ENCODE measurements around the gene ICAM3. TPM values are rescaled to one million over a fixed set of nuclear protein-coding genes. Genes with fewer than 3 reads are reported as not detected.

ICAM3 gene
- total and polyA plus RNA-seq, 2 of the 4 experiments (the other 2 are of a cell fraction) = 6.6 to 11.7 TPM

DNA sequence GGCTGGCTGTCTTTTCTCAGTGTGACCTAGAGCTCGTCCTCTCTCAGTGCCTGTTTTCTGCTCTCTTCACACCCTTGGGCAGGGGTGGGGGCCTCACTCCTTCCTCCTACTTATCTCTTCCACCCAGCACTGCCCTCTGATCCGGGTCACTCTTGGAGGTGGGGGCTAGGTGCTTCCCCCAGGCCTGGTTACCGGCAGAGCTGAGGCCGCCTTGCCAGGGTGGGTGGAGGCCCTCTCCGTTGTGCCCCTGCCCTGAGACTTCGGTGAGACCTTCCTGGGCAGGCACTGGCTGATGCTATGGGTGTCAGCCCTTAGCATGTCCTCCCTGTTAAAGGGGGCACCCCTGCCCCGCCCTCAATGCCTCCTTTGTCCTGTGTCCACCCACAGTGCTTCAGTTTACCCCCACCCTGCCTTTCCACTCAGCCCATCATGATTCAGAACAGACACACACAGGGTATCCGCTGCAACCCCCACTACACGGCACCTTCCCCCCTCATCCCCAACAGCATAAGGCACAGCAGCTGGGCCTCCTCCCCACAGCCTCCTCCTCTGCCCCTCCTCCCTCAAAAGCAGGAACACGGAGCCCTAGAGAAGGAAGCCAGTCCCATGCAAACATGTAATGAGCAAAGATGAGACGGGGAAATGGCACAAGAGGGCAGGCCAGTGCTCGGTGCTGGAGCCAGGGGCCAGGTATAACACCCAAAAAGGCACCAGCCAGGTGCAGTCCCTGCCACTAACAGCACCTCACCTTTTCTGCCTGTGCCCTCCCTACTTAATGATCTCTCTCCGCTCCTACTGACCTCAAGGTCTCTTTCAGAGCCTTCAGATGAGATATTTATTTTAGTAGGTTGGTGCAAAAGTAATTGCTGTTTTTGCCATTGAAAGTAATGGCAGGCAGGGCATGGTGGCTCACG, 39.6 kb downstream of the ICAM3 start (continued):
- TF ChIP-seq RCOR1 (IDR thresholded peaks at IDR 0.05; ENCODE audit: insufficient replicate concordance, low read length) (no peak), CHD1 (IDR thresholded peaks at IDR 0.05; ENCODE audit: low read depth, low read length) (no peak)

DNA sequence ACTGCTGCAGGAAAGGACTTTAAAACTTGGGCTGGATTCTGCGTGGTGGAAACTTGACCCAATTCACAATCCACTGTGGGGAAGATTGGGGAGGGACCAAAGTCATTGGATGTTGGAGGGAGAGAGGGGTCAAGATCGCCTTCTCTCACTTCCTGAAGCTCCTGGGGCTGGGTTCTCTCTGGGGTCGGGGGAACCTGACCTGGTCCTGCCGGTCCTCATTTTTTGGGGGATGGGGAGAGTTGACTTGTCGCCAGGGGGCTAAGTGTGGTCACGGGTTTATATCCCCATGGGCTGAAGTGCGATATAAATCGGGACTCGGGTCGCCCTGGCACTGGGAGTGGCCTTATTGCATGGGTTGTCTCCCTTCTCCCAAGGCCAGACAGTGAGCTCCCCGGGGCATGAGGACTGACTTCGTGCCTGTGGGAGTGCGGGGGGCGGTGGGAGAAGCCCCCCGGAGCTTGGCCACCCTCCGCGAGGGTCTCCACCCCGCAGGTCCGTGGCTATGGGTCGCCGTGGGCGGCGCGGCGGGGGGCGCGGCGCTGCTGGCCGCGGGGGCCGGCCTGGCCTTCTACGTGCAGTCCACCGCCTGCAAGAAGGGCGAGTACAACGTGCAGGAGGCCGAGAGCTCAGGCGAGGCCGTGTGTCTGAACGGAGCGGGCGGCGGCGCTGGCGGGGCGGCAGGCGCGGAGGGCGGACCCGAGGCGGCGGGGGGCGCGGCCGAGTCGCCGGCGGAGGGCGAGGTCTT, 43.4 kb downstream of the ICAM3 start:
- Histone ChIP-seq H3K56ac (ENCODE audit: extremely low read depth, insufficient read depth, low read length) (no peak overlapping the region), H3K9me1 (ENCODE audit: insufficient read depth, low read length) (no peaks in the 10 kb centered on the region), H3K4me1 (ENCODE audit: control insufficient read depth, insufficient read depth, low read length) (peaks cover 10% of the 10 kb centered on the region), H2AK5ac (ENCODE audit: low read depth, low read length) (0 out of 2 replicates have a peak overlapping the region, but pooled peaks have one; percentile 24), H2BK20ac (ENCODE audit: low read depth, low read length) (no peak overlapping the region), H2AFZ (replicated peaks; ENCODE audit: low read length, poor library complexity) (peak overlapping the region; percentile 33), H3K27ac (ENCODE audit: insufficient read depth, low read length) (no peak overlapping the region), H3K18ac (ENCODE audit: low read depth, low read length) (no peak overlapping the region), H3K4ac (ENCODE audit: low read depth, low read length) (no peak overlapping the region), H2AK9ac (replicated peaks; ENCODE audit: low read depth, low read length, poor library complexity) (no peak overlapping the region), H3K36me3 (ENCODE audit: control insufficient read depth, insufficient read depth, low read length) (peaks cover 14% of the 10 kb centered on the region; the same call in 1 of the 2 replicates), H3K9ac (ENCODE audit: low read depth, low read length) (no peak overlapping the region), H3K14ac (replicated peaks; ENCODE audit: low read depth, low read length) (no peak overlapping the region), H4K20me1 (ENCODE audit: insufficient read depth, low read length) (peaks cover 6% of the 10 kb centered on the region), H4K8ac (ENCODE audit: low read depth in 2 of 2, low read length in 2 of 2) (no peak overlapping the region), H2BK5ac (ENCODE audit: low read depth, low read length, poor library complexity, severe bottlenecking) (no peak overlapping the region), H3K4me3 (ENCODE audit: insufficient read depth, low read depth, low read length) (no peak overlapping the region), H2BK15ac (ENCODE audit: low read depth, low read length) (no peak overlapping the region), H3K23ac (ENCODE audit: low read depth, low read length) (no peak overlapping the region), H2BK120ac (ENCODE audit: low read depth, low read length) (no peak overlapping the region), H3K27me3 (ENCODE audit: control insufficient read depth, insufficient read depth, low read length) (no peaks in the 10 kb centered on the region; the same call in 1 of the 2 replicates), H3K4me2 (ENCODE audit: low read depth, low read length) (0 out of 2 replicates have a peak overlapping the region, but pooled peaks have one; percentile 11), H3K9me3 (ENCODE audit: control insufficient read depth, insufficient read depth, low read length) (no peaks in the 10 kb centered on the region), H3K79me1 (ENCODE audit: low read depth in 1 of 2, low read length in 2 of 2) (peaks cover 0 to 4% of the 10 kb centered on the region in 2 experiments; a peak in 1 of 4 replicates), H4K91ac (ENCODE audit: insufficient read depth, low read depth, low read length) (no peak overlapping the region), H4K5ac (ENCODE audit: low read depth, low read length) (no peak overlapping the region)
- POLR2A ChIA-PET (ENCODE audit: unreplicated experiment) = no interaction called here
- CTCF ChIA-PET = no interaction called here
- dilution Hi-C loops (cut with HindIII; ENCODE audit: low sequenced_read_pairs, unreplicated experiment) (no loop called here), in situ Hi-C loops (cut with MboI; ENCODE audit: low sequenced_read_pairs) (no loop called here), intact Hi-C loops (cut with micrococcal nuclease) (no loop called here)
- no peak for TF ChIP-seq CEBPB (IDR thresholded peaks at IDR 0.05; ENCODE audit: low read depth, low read length)
- no peak for TF ChIP-seq BHLHE40 (IDR thresholded peaks at IDR 0.05; ENCODE audit: low read depth, low read length)
- no peak for TF ChIP-seq NFE2L2 (IDR thresholded peaks at IDR 0.05; ENCODE audit: low read depth, low read length)
- TF ChIP-seq RCOR1 (IDR thresholded peaks at IDR 0.05; ENCODE audit: insufficient replicate concordance, low read length) = no peak
- TF ChIP-seq RAD21 (IDR thresholded peaks at IDR 0.05; ENCODE audit: low read length) = no peak
- TF ChIP-seq, protein P1, sequence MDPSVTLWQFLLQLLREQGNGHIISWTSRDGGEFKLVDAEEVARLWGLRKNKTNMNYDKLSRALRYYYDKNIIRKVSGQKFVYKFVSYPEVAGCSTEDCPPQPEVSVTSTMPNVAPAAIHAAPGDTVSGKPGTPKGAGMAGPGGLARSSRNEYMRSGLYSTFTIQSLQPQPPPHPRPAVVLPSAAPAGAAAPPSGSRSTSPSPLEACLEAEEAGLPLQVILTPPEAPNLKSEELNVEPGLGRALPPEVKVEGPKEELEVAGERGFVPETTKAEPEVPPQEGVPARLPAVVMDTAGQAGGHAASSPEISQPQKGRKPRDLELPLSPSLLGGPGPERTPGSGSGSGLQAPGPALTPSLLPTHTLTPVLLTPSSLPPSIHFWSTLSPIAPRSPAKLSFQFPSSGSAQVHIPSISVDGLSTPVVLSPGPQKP (IDR thresholded peaks at IDR 0.05; ENCODE audit: borderline replicate concordance, low read depth, low read length) = no peak
- TF ChIP-seq MAZ (IDR thresholded peaks at IDR 0.05; ENCODE audit: borderline replicate concordance, low read depth, low read length) = no peak
- no peak for TF ChIP-seq CHD1 (IDR thresholded peaks at IDR 0.05; ENCODE audit: low read depth, low read length)
- TF ChIP-seq MXI1 (IDR thresholded peaks at IDR 0.05; ENCODE audit: borderline replicate concordance, low read depth, low read length) = no peak
- TF ChIP-seq, protein P2, sequence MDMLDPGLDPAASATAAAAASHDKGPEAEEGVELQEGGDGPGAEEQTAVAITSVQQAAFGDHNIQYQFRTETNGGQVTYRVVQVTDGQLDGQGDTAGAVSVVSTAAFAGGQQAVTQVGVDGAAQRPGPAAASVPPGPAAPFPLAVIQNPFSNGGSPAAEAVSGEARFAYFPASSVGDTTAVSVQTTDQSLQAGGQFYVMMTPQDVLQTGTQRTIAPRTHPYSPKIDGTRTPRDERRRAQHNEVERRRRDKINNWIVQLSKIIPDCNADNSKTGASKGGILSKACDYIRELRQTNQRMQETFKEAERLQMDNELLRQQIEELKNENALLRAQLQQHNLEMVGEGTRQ (IDR thresholded peaks at IDR 0.05; ENCODE audit: low read depth, low read length) = no peak
- no peak for TF ChIP-seq FOS (IDR thresholded peaks at IDR 0.05; ENCODE audit: low read depth, low read length)
- DNase-seq (no peak), ATAC-seq (ENCODE audit: low read depth) (no peak)
- BruUV-seq (replicated peaks) = no TSS peak
- WGBS, 2 experiments (ENCODE audit: extremely low coverage in 2 of 2, insufficient read length in 1 of 2) = 48% methylated on average over 22 of the region's 58 CpGs; no CpG with 5 or more reads in 1 of the 2 experiments
